SHP77 treated with DMSO at 0.1 percent for 48 hours (cell line): Measurements from ENCODE around the gene SIM2.

Source experiments
- DNase-seq: peaks from one replicate; lab custom pipeline; 2025; lab: John Stamatoyannopoulos, UW

SIM2 gene

DNA sequence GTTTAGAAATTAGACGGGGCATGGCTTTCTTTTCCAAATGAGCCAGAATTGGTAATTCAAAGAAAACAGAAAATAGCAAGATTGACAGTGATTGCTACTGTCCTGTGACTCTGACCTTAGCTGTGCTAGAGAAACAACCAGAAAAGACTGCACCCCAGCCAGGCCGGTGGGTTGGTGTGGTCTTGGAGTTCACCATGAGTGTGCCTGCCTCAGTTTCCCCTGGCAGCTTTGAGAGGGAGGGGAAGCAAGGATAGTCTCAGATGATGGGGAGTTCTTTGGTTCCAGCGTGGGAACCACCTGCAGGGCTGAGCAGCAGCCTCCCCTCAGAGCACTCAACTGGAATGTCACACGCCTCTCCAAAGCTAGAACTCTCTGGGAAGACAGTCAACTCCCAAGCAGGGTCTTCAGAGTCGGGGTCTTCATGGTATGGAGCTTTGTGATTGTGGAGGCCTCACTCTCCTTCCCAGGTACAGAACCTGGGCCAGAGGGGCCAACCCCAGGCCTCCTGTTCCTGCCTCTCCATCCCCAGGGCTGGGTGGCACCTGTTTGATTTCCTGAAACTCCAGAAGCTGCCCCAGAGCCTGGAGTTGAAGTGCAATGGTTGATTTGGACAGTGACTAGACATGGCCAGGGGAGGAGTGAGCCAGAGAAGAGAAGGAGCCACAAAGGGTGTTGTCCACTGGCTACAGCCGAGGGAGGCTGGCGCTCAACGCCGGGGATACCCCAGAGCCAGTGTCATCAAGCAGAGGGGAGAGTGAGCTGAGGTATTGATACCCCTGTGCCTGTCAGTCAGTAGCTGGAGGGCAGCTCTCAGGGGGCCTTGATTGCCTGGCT, 35.7 kb downstream of the SIM2 start:
- DNase-seq, result no peak

GRCh38 chr21:36735201-36735515, 36.2 kb downstream of the SIM2 start:
- no peak for DNase-seq

GRCh38 chr21:36735724-36736320, 36.9 kb downstream of the SIM2 start:
- DNase-seq, result no peak

DNA sequence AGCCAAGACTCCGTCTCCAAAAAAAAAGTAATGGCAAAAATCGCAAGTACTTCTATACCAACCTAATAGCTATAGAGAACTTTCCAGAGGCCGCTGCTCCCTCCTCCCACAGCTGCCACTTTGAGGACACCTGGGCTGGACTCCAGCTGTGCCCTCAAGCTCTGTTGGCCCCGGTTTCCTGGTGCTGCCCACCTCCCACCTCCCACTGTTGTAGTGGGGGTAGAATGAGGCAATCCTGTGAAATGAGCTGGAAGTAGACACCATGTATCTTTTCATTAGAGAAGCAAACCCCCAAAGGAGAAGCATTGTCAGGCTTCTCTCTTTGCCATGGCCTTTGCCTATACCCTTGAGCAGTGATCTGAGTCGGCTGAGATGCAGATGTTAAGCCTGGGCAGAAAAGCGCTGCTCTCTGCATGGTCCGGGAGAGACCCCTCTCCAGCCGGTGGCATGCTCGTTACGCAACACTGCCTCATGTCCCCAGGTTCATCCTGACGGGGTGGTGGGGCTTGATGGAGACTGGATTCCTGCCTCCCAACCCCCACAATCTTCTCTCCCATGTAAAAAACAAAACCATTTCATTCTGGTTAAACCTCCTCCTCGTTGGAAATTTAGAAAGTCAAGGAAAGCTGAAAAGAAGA, 39.7 kb downstream of the SIM2 start:
- DNase-seq, result no peak

DNA sequence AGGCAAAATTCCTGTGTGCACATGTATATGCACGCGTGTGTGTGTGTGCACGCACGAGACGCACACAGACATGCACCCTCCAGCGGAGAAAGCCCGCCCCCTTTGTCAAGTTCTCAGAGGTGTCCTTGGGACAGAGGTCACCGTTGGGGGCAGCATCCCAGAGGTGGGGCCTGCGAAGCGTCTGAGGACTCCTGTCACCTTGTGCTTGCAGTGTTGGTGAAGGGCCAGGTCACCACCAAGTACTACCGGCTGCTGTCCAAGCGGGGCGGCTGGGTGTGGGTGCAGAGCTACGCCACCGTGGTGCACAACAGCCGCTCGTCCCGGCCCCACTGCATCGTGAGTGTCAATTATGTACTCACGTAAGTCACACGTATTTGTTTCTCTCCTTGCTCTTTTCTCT, 42.6 kb downstream of the SIM2 start:
- DNase-seq, result no peak

- no peak for DNase-seq
Measured at GRCh38 chr21:36743008-36743407, 44.1 kb downstream of the SIM2 start.

GRCh38 chr21:36743446-36743845, 44.5 kb downstream of the SIM2 start:
- no peak for DNase-seq

- no peak for DNase-seq
Measured at GRCh38 chr21:36744190-36744559, 45.3 kb downstream of the SIM2 start.

DNA sequence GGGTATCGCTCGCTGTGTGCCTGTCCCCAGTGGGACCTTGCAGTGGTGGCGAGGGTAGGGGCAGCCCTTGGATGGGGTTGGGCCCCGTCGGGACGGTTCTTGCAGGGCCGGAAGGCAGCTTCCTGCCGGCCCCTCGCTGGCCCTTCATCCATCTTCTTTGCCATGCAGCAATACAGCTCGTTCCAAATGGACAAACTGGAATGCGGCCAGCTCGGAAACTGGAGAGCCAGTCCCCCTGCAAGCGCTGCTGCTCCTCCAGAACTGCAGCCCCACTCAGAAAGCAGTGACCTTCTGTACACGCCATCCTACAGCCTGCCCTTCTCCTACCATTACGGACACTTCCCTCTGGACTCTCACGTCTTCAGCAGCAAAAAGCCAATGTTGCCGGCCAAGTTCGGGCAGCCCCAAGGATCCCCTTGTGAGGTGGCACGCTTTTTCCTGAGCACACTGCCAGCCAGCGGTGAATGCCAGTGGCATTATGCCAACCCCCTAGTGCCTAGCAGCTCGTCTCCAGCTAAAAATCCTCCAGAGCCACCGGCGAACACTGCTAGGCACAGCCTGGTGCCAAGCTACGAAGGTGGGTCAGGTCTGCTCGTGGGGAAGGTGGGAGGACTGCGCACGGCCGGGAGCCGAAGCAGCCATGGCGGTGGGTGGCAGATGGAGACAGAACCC, 45.8 kb downstream of the SIM2 start:
- DNase-seq, result no peak

DNA sequence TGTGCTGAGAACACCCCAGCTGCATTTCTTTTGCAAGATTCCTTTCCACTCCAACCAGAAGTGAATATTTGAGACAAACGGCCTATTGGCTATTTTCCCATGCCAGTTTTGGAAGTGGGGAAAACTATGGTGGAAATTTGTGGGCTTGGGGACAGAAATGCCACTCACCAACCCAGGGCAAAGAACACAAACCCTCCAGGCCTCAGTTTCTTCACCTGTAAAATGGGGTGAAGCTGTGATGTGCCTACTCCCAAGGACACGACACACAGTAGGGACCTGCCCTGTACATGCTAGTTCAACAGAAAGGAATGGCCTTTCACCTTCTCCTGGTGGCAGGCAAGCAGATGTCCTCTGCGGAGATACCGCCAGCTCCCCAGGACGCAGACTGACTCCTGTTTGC, 46.5 kb downstream of the SIM2 start:
- DNase-seq, result no peak

DNA sequence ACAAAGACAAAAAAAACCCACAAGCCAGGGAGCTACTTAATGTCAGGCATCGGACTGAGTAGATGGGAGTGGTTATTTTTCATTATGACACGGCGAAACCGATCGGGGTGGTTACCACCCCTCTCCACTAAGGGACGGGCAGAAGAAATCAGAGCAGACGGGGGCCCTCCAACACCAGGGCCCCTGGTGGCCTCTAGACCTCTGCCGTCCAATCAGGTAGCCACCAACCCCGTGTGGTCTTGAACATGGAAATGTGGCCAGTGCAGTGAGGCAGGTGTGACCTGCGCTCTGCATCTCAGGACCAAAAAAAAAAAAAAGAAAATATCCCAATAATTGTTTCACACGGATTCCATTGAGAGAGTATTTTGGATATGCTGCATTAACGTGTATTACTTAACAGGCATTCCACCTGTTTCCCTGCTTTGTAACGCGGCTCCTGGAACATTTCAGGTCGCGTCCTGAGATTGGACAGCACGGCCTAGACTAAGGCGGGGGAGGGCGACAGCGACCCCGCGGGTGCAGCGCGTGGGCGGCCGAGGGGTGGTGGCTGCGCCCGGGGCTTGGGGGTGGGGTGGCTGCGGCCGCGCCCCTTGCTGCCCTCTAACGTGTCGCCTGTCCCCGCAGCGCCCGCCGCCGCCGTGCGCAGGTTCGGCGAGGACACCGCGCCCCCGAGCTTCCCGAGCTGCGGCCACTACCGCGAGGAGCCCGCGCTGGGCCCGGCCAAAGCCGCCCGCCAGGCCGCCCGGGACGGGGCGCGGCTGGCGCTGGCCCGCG, 48.3 kb downstream of the SIM2 start:
- no peak for DNase-seq

DNA sequence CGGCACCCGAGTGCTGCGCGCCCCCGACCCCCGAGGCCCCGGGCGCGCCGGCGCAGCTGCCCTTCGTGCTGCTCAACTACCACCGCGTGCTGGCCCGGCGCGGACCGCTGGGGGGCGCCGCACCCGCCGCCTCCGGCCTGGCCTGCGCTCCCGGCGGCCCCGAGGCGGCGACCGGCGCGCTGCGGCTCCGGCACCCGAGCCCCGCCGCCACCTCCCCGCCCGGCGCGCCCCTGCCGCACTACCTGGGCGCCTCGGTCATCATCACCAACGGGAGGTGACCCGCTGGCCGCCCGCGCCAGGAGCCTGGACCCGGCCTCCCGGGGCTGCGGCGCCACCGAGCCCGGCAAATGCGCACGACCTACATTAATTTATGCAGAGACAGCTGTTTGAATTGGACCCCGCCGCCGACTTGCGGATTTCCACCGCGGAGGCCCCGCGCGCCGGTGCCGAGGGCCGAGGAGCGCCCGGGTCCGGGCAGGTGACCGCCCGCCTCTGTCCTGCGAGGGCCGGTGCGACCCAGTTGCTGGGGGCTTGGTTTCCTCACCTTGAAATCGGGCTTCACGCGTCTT, 49.0 kb downstream of the SIM2 start:
- no peak for DNase-seq

DNA sequence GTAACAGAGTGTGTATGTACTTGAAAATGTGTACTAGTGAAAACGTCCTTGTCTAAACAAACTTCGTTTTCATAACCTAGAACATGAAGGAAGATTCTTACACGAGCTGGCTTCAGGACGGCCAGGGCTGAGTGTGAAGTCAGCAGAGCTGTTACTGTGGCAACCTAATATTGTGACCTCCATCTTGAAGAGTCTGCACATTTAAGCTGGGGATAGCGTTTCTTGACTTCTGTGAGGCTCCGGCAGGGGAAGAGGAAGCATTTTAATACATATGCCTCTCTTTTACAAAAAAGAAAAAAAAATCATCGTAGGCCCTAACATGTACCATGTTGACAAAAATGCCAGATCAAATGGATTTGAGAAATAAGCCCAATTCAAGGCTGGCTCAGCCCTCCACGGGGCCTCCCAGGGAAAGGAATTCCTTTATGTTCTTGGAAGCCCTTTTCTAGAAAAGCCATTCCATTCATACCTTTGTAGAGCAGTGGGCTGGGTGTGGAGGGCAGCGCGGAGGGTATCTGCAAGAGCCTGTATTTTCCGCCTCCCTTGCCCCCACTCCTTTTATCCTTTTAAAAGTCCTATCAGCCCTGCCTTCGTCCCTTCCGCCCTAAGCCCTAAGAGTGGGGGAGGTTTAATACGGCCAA, 51.1 kb downstream of the SIM2 start:
- DNase-seq, result no peak

- DNase-seq, result no peak
Measured at GRCh38 chr21:36750576-36750959, 51.7 kb downstream of the SIM2 start.

- no peak for DNase-seq
Measured at GRCh38 chr21:36751383-36751782, 52.5 kb downstream of the SIM2 start.

DNA sequence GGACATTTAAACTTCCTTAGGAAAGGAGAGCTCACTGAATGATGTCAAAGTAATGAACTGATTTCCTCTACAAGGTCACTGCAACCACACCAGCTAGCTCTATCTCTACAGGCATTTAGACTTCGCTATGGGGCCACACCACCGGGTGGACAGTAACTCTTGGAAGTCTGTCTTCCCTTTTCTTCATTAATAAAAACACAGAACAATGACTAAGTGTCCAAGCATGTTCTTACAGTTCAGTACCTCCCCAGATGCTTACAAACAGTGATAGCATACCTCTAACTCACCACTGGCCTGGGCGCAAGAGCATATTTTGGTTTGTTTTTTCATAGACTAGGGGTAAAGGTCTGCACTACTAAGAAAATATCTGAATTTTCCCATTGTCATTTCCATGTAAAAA, 54.6 kb downstream of the SIM2 start:
- no peak for DNase-seq

GRCh38 chr21:36754241-36754898, 55.5 kb downstream of the SIM2 start:
- DNase-seq, result no peak

DNA sequence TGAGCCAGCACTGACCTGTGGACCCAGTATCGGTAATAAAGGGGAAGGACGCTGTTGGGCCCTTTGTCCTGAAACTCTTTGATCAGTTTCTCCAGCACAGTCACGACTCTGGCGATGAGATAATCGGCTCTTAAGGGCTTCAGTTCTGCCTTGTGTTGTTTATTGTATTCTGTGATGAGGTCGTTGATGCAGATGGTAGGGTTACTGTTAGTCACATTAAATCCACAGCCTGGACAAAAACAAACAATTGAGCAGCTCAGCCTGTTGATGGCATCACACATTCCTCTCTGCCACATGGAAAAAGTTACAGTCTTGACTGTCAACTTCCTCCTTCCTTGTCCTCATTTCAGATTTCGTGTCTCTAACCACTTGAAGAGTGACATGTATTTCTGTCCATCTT, 57.6 kb downstream of the SIM2 start:
- no peak for DNase-seq

- no peak for DNase-seq
Measured at GRCh38 chr21:36757196-36757595, 58.3 kb downstream of the SIM2 start.

GRCh38 chr21:36759348-36760083, 60.6 kb downstream of the SIM2 start:
- DNase-seq, result no peak
